Measurements from ENCODE around the gene PAPPA. TPM values are rescaled to one million over a fixed set of nuclear protein-coding genes. Genes with fewer than 3 reads are reported as not detected.

The PAPPA gene
- polyA plus RNA-seq, 1 of the 3 experiments (the other 2 are of a cell fraction): 44.5 TPM

GRCh38 chr9:116349684-116350083 lies 196.1 kb downstream of the PAPPA start:
- Histone ChIP-seq H3K36me3 (replicated peaks in 1 of 2; ENCODE audit: control insufficient read depth in 1 of 2, insufficient read depth in 2 of 2, low read length in 1 of 2) (peaks cover 80 to 97% of the 10 kb centered on the region in 2 experiments), H3K9me3 (no peaks in the 10 kb centered on the region), H3K27me3 (ENCODE audit: insufficient read depth) (no peaks in the 10 kb centered on the region), H3K4me1 (ENCODE audit: control insufficient read depth in 1 of 2, insufficient read depth in 2 of 2, low read depth in 1 of 2, low read length in 1 of 2) (no peaks in the 10 kb centered on the region; a peak in 1 of 4 replicates), H2AFZ (ENCODE audit: low read depth) (no peak overlapping the region), H3K79me2 (ENCODE audit: insufficient read depth) (no peaks in the 10 kb centered on the region), H3K4me2 (no peak overlapping the region), H3K9me2 (no peaks in the 10 kb centered on the region), H3K27ac (ENCODE audit: low read depth in 2 of 2, low read length in 1 of 2) (no peak overlapping the region), H3K4me3 (ENCODE audit: low read depth in 2 of 2, low read length in 1 of 2) (no peak overlapping the region), H3K9ac (no peak overlapping the region), H3F3A (replicated peaks; ENCODE audit: insufficient read depth) (peaks cover 9% of the 10 kb centered on the region), H4K20me1 (ENCODE audit: insufficient read depth) (no peaks in the 10 kb centered on the region)
- WGBS (ENCODE audit: low lambda C conversion rate): 96% methylated on average over 6 of the region's 6 CpGs
- DNase-seq: no peak
- ChIA-PET POLR2A (no interaction called here), CTCF (no interaction called here)
- no peak for TF ChIP-seq TEAD4 (IDR thresholded peaks at IDR 0.05; ENCODE audit: borderline replicate concordance, insufficient read depth)
- TF ChIP-seq JUND (IDR thresholded peaks at IDR 0.05): no peak
- no peak for TF ChIP-seq RAD21 (IDR thresholded peaks at IDR 0.05; ENCODE audit: low read length)
- no peak for TF ChIP-seq SIN3A (IDR thresholded peaks at IDR 0.05; ENCODE audit: borderline replicate concordance, low read depth, low read length)
- TF ChIP-seq RXRA (IDR thresholded peaks at IDR 0.05; ENCODE audit: borderline replicate concordance, low read depth): no peak
- TF ChIP-seq MAX (IDR thresholded peaks at IDR 0.05; ENCODE audit: low read depth): no peak
- TF ChIP-seq MEF2A (IDR thresholded peaks at IDR 0.05; ENCODE audit: borderline replicate concordance, low read depth): no peak
- no peak for TF ChIP-seq FOSL2 (IDR thresholded peaks at IDR 0.05; ENCODE audit: borderline replicate concordance, low read depth)
- no peak for TF ChIP-seq TCF12 (IDR thresholded peaks at IDR 0.05)
- no peak for TF ChIP-seq GATA2 (CRISPR knock-in tag; IDR thresholded peaks at IDR 0.05)
- TF ChIP-seq GABPA (IDR thresholded peaks at IDR 0.05; ENCODE audit: low read depth): no peak

GRCh38 chr9:116350213-116350612 lies 196.6 kb downstream of the PAPPA start:
- H3K79me2 ChIP-seq (ENCODE audit: insufficient read depth): no peaks in the 10 kb centered on the region
- TF ChIP-seq CTCF (IDR thresholded peaks at IDR 0.05) (no peak), REST (IDR thresholded peaks at IDR 0.05; ENCODE audit: low read depth, low read length) (peak; percentile 90)
- peaks cover 9% of the 10 kb centered on the region for H3F3A ChIP-seq (replicated peaks; ENCODE audit: insufficient read depth)
- H3K9me2 ChIP-seq: no peaks in the 10 kb centered on the region
- WGBS (ENCODE audit: low lambda C conversion rate): 97% methylated on average over 2 of the region's 2 CpGs
- no peaks in the 10 kb centered on the region for H3K27me3 ChIP-seq (ENCODE audit: insufficient read depth)
- H2AFZ ChIP-seq (ENCODE audit: low read depth): no peak overlapping the region
- H3K27ac ChIP-seq (ENCODE audit: low read depth in 2 of 2, low read length in 1 of 2): no peak overlapping the region
- H3K36me3 ChIP-seq (replicated peaks in 1 of 2; ENCODE audit: control insufficient read depth in 1 of 2, insufficient read depth in 2 of 2, low read length in 1 of 2): peaks cover 80 to 97% of the 10 kb centered on the region in 2 experiments
- CTCF ChIA-PET: no interaction called here
- POLR2A ChIA-PET: no interaction called here
- H3K9me3 ChIP-seq: no peaks in the 10 kb centered on the region
- no peak for DNase-seq
- no peak overlapping the region for H3K4me3 ChIP-seq (ENCODE audit: low read depth in 2 of 2, low read length in 1 of 2)
- H3K4me2 ChIP-seq: no peak overlapping the region
- H4K20me1 ChIP-seq (ENCODE audit: insufficient read depth): 0 out of 2 replicates have a peak, but pooled peaks cover 2% of the 10 kb centered on the region
- no peak overlapping the region for H3K9ac ChIP-seq
- no peaks in the 10 kb centered on the region; a peak in 1 of 4 replicates for H3K4me1 ChIP-seq (ENCODE audit: control insufficient read depth in 1 of 2, insufficient read depth in 2 of 2, low read depth in 1 of 2, low read length in 1 of 2)
